Loucy (cell line): ENCODE measurements around the gene HSBP1L1.

Experiments
- CTCF ChIP-seq: fragments of 200-600 bp; sonication (generic); conservative IDR thresholded peaks from 2 replicates; pipeline ENCODE4 v1.5.1; 2014; ENCODE audit warnings: mild to moderate bottlenecking, antibody characterized with exemption, low read length
- EZH2phosphoT487 ChIP-seq: fragments of 200-600 bp; IDR thresholded peaks from 2 replicates; pipeline ENCODE4 v1.6.1; 2018; ENCODE audit warnings: antibody characterized with exemption, mild to moderate bottlenecking, moderate library complexity, borderline replicate concordance

GRCh38 chr18:79956276-79956675 is 8.2 kb upstream of the HSBP1L1 start:
- TF ChIP-seq CTCF (no peak), EZH2phosphoT487 (no peak)
